H9 (cell line): ENCODE measurements around the gene TMEM222. TPM values are rescaled to one million over a fixed set of nuclear protein-coding genes. Genes with fewer than 3 reads are reported as not detected.

Experiments
- DNase-seq: peaks from one replicate; pipeline ENCODE4 v3.0.0-alpha.2; 2017
- H2AFZ ChIP-seq: one replicate; pipeline ENCODE4 v1.6.1; 2013; ENCODE audit warnings: mild to moderate bottlenecking, low read length, control low read depth, moderate library complexity
- H2AK5ac ChIP-seq: 2 replicates; pipeline ENCODE4 v1.6.1; 2013; ENCODE audit warnings: low read length, control low read depth, mixed read lengths; ENCODE audit not compliant: insufficient read length
- H2BK120ac ChIP-seq: one replicate; pipeline ENCODE4 v1.6.1; 2013; ENCODE audit warnings: low read depth, mild to moderate bottlenecking, low read length, control low read depth, inconsistent platforms; ENCODE audit not compliant: poor library complexity, severe bottlenecking
- H2BK12ac ChIP-seq: 2 replicates; pipeline ENCODE4 v1.6.1; 2013; ENCODE audit warnings: low read length, control low read depth, mixed read lengths, low read depth; ENCODE audit not compliant: insufficient read length
- H2BK15ac ChIP-seq: 2 replicates; pipeline ENCODE4 v1.6.1; 2013; ENCODE audit warnings: low read depth, low read length, control low read depth
- H2BK20ac ChIP-seq: one replicate; pipeline ENCODE4 v1.6.1; 2013; ENCODE audit warnings: low read depth, mild to moderate bottlenecking, low read length, control low read depth, inconsistent platforms; ENCODE audit not compliant: poor library complexity, severe bottlenecking
- H2BK5ac ChIP-seq: 2 replicates; pipeline ENCODE4 v1.6.1; 2013; ENCODE audit warnings: low read length, control low read depth, mixed read lengths; ENCODE audit not compliant: insufficient read length
- H3K14ac ChIP-seq: 2 replicates; pipeline ENCODE4 v1.6.1; 2013; ENCODE audit warnings: low read length, control low read depth; ENCODE audit not compliant: insufficient read depth
- H3K18ac ChIP-seq: 2 replicates; pipeline ENCODE4 v1.6.1; 2013; ENCODE audit warnings: low read depth, mild to moderate bottlenecking, mixed read lengths, low read length, control low read depth; ENCODE audit not compliant: insufficient read length
- H3K23ac ChIP-seq: 2 replicates; pipeline ENCODE4 v1.6.1; 2013; ENCODE audit warnings: low read length, control low read depth, mixed read lengths, low read depth; ENCODE audit not compliant: insufficient read length
- H3K23me2 ChIP-seq: 2 replicates; pipeline ENCODE4 v1.6.1; 2013; ENCODE audit warnings: low read depth, mild to moderate bottlenecking, mixed read lengths, low read length, control low read depth; ENCODE audit not compliant: insufficient read length, poor library complexity, severe bottlenecking
- H3K27ac ChIP-seq: 2 replicates; pipeline ENCODE4 v1.5.1; 2013; ENCODE audit warnings: low read length, control low read depth, mixed read lengths, low read depth; ENCODE audit not compliant: insufficient read length
- H3K27me3 ChIP-seq: 2 replicates; pipeline ENCODE4 v1.6.1; 2013; ENCODE audit warnings: low read length, control low read depth, inconsistent platforms; ENCODE audit not compliant: insufficient read depth
- H3K4ac ChIP-seq: 2 replicates; pipeline ENCODE4 v1.6.1; 2013; ENCODE audit warnings: low read depth, mild to moderate bottlenecking, control low read depth, inconsistent platforms, low read length, moderate library complexity
- H3K4me1 ChIP-seq: 2 replicates; pipeline ENCODE4 v1.6.1; 2013; ENCODE audit warnings: low read length, control low read depth, inconsistent platforms; ENCODE audit not compliant: insufficient read depth
- H3K4me2 ChIP-seq: 2 replicates; pipeline ENCODE4 v1.6.1; 2013; ENCODE audit warnings: low read length, control low read depth, mixed read lengths; ENCODE audit not compliant: insufficient read length, insufficient read depth
- H3K56ac ChIP-seq: 2 replicates; pipeline ENCODE4 v1.6.1; 2013; ENCODE audit warnings: low read depth, mild to moderate bottlenecking, mixed read lengths, low read length, control low read depth; ENCODE audit not compliant: insufficient read length
- H3K79me1 ChIP-seq: 2 replicates; pipeline ENCODE4 v1.6.1; 2013; ENCODE audit warnings: low read depth, mild to moderate bottlenecking, moderate library complexity, low read length, control low read depth, inconsistent platforms; ENCODE audit not compliant: insufficient read depth, poor library complexity, severe bottlenecking
- H3K79me2 ChIP-seq: 2 replicates; pipeline ENCODE4 v1.6.1; 2013; ENCODE audit warnings: low read length, control low read depth, inconsistent platforms; ENCODE audit not compliant: insufficient read depth
- H3K9ac ChIP-seq: 2 replicates; pipeline ENCODE4 v1.6.1; 2013; ENCODE audit warnings: low read length, control low read depth, mixed read lengths; ENCODE audit not compliant: insufficient read length; ENCODE audit errors: extremely low read depth
- H3K9me3 ChIP-seq: one replicate; pipeline ENCODE4 v1.6.1; 2013; ENCODE audit warnings: low read depth, low read length, inconsistent platforms; ENCODE audit not compliant: control insufficient read depth
- H3T11ph ChIP-seq: one replicate; pipeline ENCODE4 v1.6.1; 2013; ENCODE audit warnings: mild to moderate bottlenecking, low read length, control low read depth, inconsistent platforms
- H4K20me1 ChIP-seq: one replicate; pipeline ENCODE4 v1.6.1; 2013; ENCODE audit not compliant: control insufficient read depth, insufficient read length, insufficient read depth
- H4K5ac ChIP-seq: 2 replicates; pipeline ENCODE4 v1.6.1; 2013; ENCODE audit warnings: low read depth, mild to moderate bottlenecking, mixed read lengths, low read length, control low read depth; ENCODE audit not compliant: insufficient read length
- H4K8ac ChIP-seq: replicated peaks from 2 replicates; pipeline ENCODE4 v1.6.1; 2013; ENCODE audit warnings: low read length, control low read depth, mixed read lengths, low read depth; ENCODE audit not compliant: insufficient read length
- H4K91ac ChIP-seq: 2 replicates; pipeline ENCODE4 v1.6.1; 2013; ENCODE audit warnings: low read depth, mild to moderate bottlenecking, moderate library complexity, mixed read lengths, low read length, control low read depth; ENCODE audit not compliant: insufficient read length
- H3K27ac Mint-ChIP-seq, 3 experiments: 2 replicates in 2 of 3; 3 replicates in 1 of 3; pipeline ENCODE4 v1.8.0; 2020 to 2021; ENCODE audit warnings: mixed read lengths in 3 of 3, mild to moderate bottlenecking in 1 of 3, moderate library complexity in 1 of 3
- H3K27me3 Mint-ChIP-seq: 2 replicates; pipeline ENCODE4 v1.8.0; 2021; ENCODE audit warnings: low read depth, mild to moderate bottlenecking, moderate library complexity, mixed read lengths
- H3K36me3 Mint-ChIP-seq, 3 experiments: 2 replicates in 2 of 3; 3 replicates in 1 of 3; pipeline ENCODE4 v1.8.0; 2020 to 2021; ENCODE audit warnings: low read depth in 3 of 3, mixed read lengths in 3 of 3; ENCODE audit not compliant: insufficient read depth in 1 of 3
- H3K4me1 Mint-ChIP-seq, 2 experiments: 2 replicates each; pipeline ENCODE4 v1.8.0; 2020; ENCODE audit warnings: mixed read lengths in 2 of 2
- H3K4me3 Mint-ChIP-seq, 2 experiments: 2 replicates in 1 of 2; 3 replicates in 1 of 2; pipeline ENCODE4 v1.8.0; 2020 to 2021; ENCODE audit warnings: mild to moderate bottlenecking in 2 of 2, mixed read lengths in 2 of 2, moderate library complexity in 1 of 2
- H3K9me3 Mint-ChIP-seq, 2 experiments: 2 replicates in 1 of 2; 3 replicates in 1 of 2; pipeline ENCODE4 v1.8.0; 2020; ENCODE audit warnings: mild to moderate bottlenecking in 2 of 2, mixed read lengths in 2 of 2, moderate library complexity in 1 of 2
- WGBS: extraction: QIAGEN DNeasy Blood & Tissue Kit; methylation state at CpG from one replicate; pipeline ENCODE4 v1.1.7; 2013; ENCODE audit warnings: missing lambda C conversion rate, low lambda C conversion rate, mixed read lengths; ENCODE audit not compliant: insufficient read length; ENCODE audit errors: extremely low coverage; 5-methylcytosine and 5-hydroxymethylcytosine counted together
- total RNA-seq: library from RNA; stranded (reverse); gene quantifications from 2 replicates; pipeline ENCODE4 v1.2.1, GENCODE V29; 2021
- TF ChIP-seq, protein P1 (sequence below): fragments of 200-600 bp; sonication (generic); conservative IDR thresholded peaks from 3 replicates; pipeline ENCODE4 v1.8.0; 2021; ENCODE audit warnings: antibody characterized with exemption, mild to moderate bottlenecking

TMEM222 gene
- total RNA-seq, 1 experiment from 2014 or later, result 36.8 TPM

GRCh38 chr1:27318136-27318535, 3.8 kb upstream of the TMEM222 start:
- no peak overlapping the region for H3K4me3 Mint-ChIP-seq
- no peaks in the 10 kb centered on the region for H3K79me1 ChIP-seq
- no peak overlapping the region for H3K14ac ChIP-seq
- H3K23me2 ChIP-seq, result peaks cover 10% of the 10 kb centered on the region
- no CpG with 5 or more reads among the region's 4 CpGs for WGBS
- no peak overlapping the region for H3T11ph ChIP-seq
- H3K4ac ChIP-seq, result no peak overlapping the region
- H3K79me2 ChIP-seq, result peaks cover 4% of the 10 kb centered on the region; the same call in 1 of the 2 replicates
- H2BK5ac ChIP-seq, result no peak overlapping the region
- H4K5ac ChIP-seq, result no peak overlapping the region
- H3K9me3 Mint-ChIP-seq, result no peaks in the 10 kb centered on the region
- H3K27ac Mint-ChIP-seq, result no peak overlapping the region; a peak in 1 of 7 replicates
- no peak overlapping the region for H3K56ac ChIP-seq
- no peaks in the 10 kb centered on the region; the same call in 1 of the 2 replicates for H3K27me3 ChIP-seq
- H2BK15ac ChIP-seq, result no peak overlapping the region
- no peak overlapping the region for H3K4me2 ChIP-seq
- no peak overlapping the region for H2BK12ac ChIP-seq
- H2AK5ac ChIP-seq, result no peak overlapping the region
- DNase-seq, result no peak
- no peak overlapping the region for H2BK120ac ChIP-seq
- H3K23ac ChIP-seq, result no peak overlapping the region
- TF ChIP-seq, protein P1, sequence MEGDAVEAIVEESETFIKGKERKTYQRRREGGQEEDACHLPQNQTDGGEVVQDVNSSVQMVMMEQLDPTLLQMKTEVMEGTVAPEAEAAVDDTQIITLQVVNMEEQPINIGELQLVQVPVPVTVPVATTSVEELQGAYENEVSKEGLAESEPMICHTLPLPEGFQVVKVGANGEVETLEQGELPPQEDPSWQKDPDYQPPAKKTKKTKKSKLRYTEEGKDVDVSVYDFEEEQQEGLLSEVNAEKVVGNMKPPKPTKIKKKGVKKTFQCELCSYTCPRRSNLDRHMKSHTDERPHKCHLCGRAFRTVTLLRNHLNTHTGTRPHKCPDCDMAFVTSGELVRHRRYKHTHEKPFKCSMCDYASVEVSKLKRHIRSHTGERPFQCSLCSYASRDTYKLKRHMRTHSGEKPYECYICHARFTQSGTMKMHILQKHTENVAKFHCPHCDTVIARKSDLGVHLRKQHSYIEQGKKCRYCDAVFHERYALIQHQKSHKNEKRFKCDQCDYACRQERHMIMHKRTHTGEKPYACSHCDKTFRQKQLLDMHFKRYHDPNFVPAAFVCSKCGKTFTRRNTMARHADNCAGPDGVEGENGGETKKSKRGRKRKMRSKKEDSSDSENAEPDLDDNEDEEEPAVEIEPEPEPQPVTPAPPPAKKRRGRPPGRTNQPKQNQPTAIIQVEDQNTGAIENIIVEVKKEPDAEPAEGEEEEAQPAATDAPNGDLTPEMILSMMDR, result no peak
- H2AFZ ChIP-seq, result no peak overlapping the region
- no peak overlapping the region for H3K18ac ChIP-seq
- no peak overlapping the region for H2BK20ac ChIP-seq
- H4K8ac ChIP-seq, result no peak overlapping the region
- no peak overlapping the region for H3K9ac ChIP-seq
- H3K4me1 Mint-ChIP-seq, result peaks cover 9 to 12% of the 10 kb centered on the region in 2 experiments
- no peak overlapping the region for H4K91ac ChIP-seq
- H3K9me3 ChIP-seq, result no peaks in the 10 kb centered on the region
- H3K27ac ChIP-seq, result no peak overlapping the region
- no peaks in the 10 kb centered on the region for H3K36me3 Mint-ChIP-seq
- peaks cover 9% of the 10 kb centered on the region for H3K27me3 Mint-ChIP-seq
- no peaks in the 10 kb centered on the region for H3K4me1 ChIP-seq
- no peaks in the 10 kb centered on the region for H4K20me1 ChIP-seq
